ENCODE measurements around the gene CUTA.
"Not testable (repeated sequence)": the region's sequence is repeated elsewhere in the genome, so short reads cannot be mapped to it uniquely, and the experiment has no call there.

Gene CUTA

DNA sequence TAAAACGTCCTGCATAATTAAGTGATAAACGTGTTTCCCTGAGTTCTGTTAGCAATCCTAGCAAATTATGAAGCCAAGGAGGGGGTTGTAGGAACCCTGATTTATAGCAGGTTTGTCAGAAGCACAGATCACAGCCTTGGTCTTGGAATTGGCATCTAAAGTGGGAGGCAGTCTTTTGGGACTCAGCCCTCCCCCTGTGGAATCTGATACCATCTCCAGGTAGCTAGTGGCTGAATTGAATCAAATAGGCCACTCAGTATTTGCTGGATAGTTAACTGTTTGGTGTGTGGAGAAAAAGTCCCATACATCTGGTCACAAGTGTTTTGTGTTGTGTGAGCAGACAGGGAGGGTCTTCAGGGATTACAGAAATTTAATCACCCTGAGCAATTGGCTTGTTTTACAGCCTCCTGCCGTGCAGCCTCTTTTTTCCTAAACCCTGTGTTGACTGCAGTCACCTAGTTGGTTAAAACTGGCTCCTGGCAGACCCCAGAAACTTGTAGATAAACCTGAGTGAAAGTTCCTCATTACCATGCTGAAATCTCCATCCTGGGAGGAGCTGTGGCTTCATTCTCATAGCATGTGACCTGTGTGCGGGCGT, 45.3 kb downstream of the CUTA start:
- TF ChIP-seq, protein P1, sequence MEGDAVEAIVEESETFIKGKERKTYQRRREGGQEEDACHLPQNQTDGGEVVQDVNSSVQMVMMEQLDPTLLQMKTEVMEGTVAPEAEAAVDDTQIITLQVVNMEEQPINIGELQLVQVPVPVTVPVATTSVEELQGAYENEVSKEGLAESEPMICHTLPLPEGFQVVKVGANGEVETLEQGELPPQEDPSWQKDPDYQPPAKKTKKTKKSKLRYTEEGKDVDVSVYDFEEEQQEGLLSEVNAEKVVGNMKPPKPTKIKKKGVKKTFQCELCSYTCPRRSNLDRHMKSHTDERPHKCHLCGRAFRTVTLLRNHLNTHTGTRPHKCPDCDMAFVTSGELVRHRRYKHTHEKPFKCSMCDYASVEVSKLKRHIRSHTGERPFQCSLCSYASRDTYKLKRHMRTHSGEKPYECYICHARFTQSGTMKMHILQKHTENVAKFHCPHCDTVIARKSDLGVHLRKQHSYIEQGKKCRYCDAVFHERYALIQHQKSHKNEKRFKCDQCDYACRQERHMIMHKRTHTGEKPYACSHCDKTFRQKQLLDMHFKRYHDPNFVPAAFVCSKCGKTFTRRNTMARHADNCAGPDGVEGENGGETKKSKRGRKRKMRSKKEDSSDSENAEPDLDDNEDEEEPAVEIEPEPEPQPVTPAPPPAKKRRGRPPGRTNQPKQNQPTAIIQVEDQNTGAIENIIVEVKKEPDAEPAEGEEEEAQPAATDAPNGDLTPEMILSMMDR (IDR thresholded peaks at IDR 0.05; ENCODE audit: low read depth, low read length, missing control alignments): no peak
- in situ Hi-C loops (cut with HindIII; ENCODE audit: low sequenced_read_pairs): no loop called here
- H3K4me3 ChIP-seq (ENCODE audit: low read depth, low read length): no peak overlapping the region
- no peak for DNase-seq (ENCODE audit: low read depth)

GRCh38 chr6:33371901-33372300, 46.0 kb downstream of the CUTA start:
- in situ Hi-C loops (cut with HindIII; ENCODE audit: low sequenced_read_pairs): not testable (repeated sequence)

DNA sequence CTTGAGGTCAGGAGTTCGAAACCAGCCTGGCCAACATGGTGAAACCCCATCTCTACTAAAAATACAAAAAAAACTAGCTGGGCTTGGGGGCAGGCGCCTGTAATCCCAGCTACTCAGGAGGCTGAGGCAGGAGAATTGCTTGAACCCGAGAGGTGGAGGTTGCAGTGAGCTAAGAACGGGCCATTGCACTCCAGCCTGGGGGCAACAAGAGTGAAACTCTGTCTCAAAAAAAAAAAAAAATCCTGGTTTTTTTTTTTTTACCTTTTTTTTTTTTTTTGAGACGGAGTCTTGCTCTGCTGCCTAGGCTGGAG, 50.2 kb downstream of the CUTA start:
- in situ Hi-C loops (cut with HindIII; ENCODE audit: low sequenced_read_pairs); DNase-seq (ENCODE audit: low read depth); H3K4me3 ChIP-seq (ENCODE audit: low read depth, low read length): not testable (repeated sequence)

More at GRCh38 chr6:33371901-33372300, 46.0 kb downstream of the CUTA start:
- not testable (repeated sequence) for H3K4me3 ChIP-seq (ENCODE audit: low read depth, low read length); DNase-seq (ENCODE audit: low read depth)

- TF ChIP-seq, protein P1 (IDR thresholded peaks at IDR 0.05; ENCODE audit: low read depth, low read length, missing control alignments): no peak
- no peak for DNase-seq (ENCODE audit: low read depth)
- in situ Hi-C loops (cut with HindIII; ENCODE audit: low sequenced_read_pairs): no loop called here
- no peak overlapping the region for H3K4me3 ChIP-seq (ENCODE audit: low read depth, low read length)
These were observed 50.7 kb downstream of the CUTA start for GRCh38 chr6:33367009-33367714.

All from astrocyte of the cerebellum (primary cell).